ENCODE results near the gene KRTAP23-1. TPM values are rescaled to one million over a fixed set of nuclear protein-coding genes. Genes with fewer than 3 reads are reported as not detected.

Gene KRTAP23-1
- polyA plus RNA-seq, 1 donor from 2014 or later, result not detected

DNA sequence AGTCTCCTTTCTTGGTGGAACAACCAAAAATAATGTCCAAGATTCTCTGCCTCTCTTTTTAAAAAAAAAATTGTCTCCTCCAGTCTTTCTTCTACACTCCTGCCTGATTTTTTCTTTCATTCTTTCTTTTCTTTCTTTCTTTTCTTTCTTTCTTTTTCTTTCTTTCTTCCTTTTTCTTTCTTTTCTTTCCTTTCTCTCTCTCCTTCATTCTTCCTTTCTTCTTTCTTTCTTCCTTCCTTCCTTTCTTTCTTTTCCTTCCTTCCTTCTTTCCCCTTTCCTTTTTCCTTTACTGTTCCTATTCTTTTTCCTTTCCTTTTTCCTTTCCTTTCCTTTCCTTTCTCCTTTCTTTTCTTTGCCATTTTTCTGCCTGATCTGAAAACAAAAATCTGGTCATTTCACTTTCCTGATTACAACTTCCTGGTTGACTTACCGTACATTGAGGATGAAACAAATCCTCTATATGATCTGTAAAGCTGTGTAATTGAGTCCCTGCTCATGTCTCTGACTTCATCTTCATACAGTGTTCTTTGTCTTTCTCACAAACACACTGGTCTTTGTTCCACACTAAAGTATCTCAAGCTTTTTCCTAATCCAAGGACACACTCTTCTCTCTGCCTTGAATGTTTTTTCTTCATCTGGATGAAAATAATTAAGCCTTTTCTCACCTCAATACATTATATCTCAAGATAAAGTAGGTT is 6.1 kb upstream of the KRTAP23-1 start:
- Histone ChIP-seq H3K4me3 (ENCODE audit: low read length) (no peak overlapping the region), H2AFZ (ENCODE audit: low read depth, low read length) (no peak overlapping the region)

DNA sequence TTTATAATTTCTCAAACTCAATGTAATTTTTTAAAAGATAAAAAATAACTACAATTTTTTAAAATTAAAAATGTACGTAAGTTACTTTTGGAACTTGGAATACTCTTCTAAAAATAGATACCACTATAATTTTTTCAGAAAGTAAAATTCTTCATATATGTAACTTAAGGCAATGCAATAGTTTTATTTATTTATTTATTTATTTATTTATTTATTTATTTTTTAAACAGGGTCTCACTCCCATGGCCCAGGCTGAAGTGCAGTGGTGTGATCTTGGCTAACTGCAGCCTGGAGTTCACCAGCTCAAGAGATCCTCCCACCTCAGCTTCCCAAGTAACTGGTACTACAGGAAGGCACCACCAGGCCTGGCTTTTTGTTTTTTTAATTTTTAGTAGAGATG is 3.1 kb upstream of the KRTAP23-1 start:
- H3K9me2 ChIP-seq (ENCODE audit: insufficient read depth, low read length), result no peaks in the 10 kb centered on the region
- H3K27me3 ChIP-seq (ENCODE audit: insufficient read depth, low read depth, low read length), result no peaks in the 10 kb centered on the region
- H3K9ac ChIP-seq (ENCODE audit: low read length), result no peak overlapping the region
- no peaks in the 10 kb centered on the region for H3K79me2 ChIP-seq (replicated peaks; ENCODE audit: insufficient read depth, low read length)
- H3K4me3 ChIP-seq (ENCODE audit: low read length), result no peak overlapping the region
- no peak for TF ChIP-seq TAF1 (IDR thresholded peaks at IDR 0.05; ENCODE audit: low read depth)
- TF ChIP-seq, protein P1, sequence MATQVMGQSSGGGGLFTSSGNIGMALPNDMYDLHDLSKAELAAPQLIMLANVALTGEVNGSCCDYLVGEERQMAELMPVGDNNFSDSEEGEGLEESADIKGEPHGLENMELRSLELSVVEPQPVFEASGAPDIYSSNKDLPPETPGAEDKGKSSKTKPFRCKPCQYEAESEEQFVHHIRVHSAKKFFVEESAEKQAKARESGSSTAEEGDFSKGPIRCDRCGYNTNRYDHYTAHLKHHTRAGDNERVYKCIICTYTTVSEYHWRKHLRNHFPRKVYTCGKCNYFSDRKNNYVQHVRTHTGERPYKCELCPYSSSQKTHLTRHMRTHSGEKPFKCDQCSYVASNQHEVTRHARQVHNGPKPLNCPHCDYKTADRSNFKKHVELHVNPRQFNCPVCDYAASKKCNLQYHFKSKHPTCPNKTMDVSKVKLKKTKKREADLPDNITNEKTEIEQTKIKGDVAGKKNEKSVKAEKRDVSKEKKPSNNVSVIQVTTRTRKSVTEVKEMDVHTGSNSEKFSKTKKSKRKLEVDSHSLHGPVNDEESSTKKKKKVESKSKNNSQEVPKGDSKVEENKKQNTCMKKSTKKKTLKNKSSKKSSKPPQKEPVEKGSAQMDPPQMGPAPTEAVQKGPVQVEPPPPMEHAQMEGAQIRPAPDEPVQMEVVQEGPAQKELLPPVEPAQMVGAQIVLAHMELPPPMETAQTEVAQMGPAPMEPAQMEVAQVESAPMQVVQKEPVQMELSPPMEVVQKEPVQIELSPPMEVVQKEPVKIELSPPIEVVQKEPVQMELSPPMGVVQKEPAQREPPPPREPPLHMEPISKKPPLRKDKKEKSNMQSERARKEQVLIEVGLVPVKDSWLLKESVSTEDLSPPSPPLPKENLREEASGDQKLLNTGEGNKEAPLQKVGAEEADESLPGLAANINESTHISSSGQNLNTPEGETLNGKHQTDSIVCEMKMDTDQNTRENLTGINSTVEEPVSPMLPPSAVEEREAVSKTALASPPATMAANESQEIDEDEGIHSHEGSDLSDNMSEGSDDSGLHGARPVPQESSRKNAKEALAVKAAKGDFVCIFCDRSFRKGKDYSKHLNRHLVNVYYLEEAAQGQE (IDR thresholded peaks at IDR 0.05; ENCODE audit: borderline replicate concordance), result no peak
- TF ChIP-seq EZH2 (IDR thresholded peaks at IDR 0.05; ENCODE audit: borderline replicate concordance, insufficient read depth, low read length, poor library complexity, severe bottlenecking), result no peak
- no peak for TF ChIP-seq RAD21 (conservative IDR thresholded peaks at IDR 0.05)
- TF ChIP-seq POLR2AphosphoS5 (IDR thresholded peaks at IDR 0.05), result no peak
- no peak for TF ChIP-seq SMC3 (conservative IDR thresholded peaks at IDR 0.05; ENCODE audit: poor library complexity)
- TF ChIP-seq EP300 (conservative IDR thresholded peaks at IDR 0.05; ENCODE audit: poor library complexity, severe bottlenecking), result no peak
- TF ChIP-seq, protein P2, sequence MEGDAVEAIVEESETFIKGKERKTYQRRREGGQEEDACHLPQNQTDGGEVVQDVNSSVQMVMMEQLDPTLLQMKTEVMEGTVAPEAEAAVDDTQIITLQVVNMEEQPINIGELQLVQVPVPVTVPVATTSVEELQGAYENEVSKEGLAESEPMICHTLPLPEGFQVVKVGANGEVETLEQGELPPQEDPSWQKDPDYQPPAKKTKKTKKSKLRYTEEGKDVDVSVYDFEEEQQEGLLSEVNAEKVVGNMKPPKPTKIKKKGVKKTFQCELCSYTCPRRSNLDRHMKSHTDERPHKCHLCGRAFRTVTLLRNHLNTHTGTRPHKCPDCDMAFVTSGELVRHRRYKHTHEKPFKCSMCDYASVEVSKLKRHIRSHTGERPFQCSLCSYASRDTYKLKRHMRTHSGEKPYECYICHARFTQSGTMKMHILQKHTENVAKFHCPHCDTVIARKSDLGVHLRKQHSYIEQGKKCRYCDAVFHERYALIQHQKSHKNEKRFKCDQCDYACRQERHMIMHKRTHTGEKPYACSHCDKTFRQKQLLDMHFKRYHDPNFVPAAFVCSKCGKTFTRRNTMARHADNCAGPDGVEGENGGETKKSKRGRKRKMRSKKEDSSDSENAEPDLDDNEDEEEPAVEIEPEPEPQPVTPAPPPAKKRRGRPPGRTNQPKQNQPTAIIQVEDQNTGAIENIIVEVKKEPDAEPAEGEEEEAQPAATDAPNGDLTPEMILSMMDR (IDR thresholded peaks at IDR 0.05; ENCODE audit: poor library complexity, severe bottlenecking), result no peak
- no peak for TF ChIP-seq MXI1 (conservative IDR thresholded peaks at IDR 0.05; ENCODE audit: poor library complexity, severe bottlenecking)
- H2AFZ ChIP-seq (ENCODE audit: low read depth, low read length), result no peak overlapping the region
- no peaks in the 10 kb centered on the region for H3K36me3 ChIP-seq (ENCODE audit: insufficient read depth, low read length)
- H3K4me2 ChIP-seq (ENCODE audit: low read length), result no peak overlapping the region
- no peak overlapping the region for H3K27ac ChIP-seq (ENCODE audit: low read length)
- H3F3A ChIP-seq (ENCODE audit: insufficient read depth, low read length, poor library complexity, severe bottlenecking), result no peaks in the 10 kb centered on the region
- H4K20me1 ChIP-seq (ENCODE audit: insufficient read depth), result no peaks in the 10 kb centered on the region
- no peaks in the 10 kb centered on the region for H3K9me3 ChIP-seq (ENCODE audit: low read length)

More for the DNA sequence above, 6.1 kb upstream of the KRTAP23-1 start:
- Histone ChIP-seq H3K9ac (ENCODE audit: low read length) (no peak overlapping the region), H3K4me2 (ENCODE audit: low read length) (no peak overlapping the region), H3K27me3 (ENCODE audit: insufficient read depth, low read depth, low read length) (no peaks in the 10 kb centered on the region), H3K27ac (ENCODE audit: low read length) (no peak overlapping the region), H3F3A (ENCODE audit: insufficient read depth, low read length, poor library complexity, severe bottlenecking) (no peaks in the 10 kb centered on the region), H4K20me1 (ENCODE audit: insufficient read depth) (no peaks in the 10 kb centered on the region), H3K9me2 (ENCODE audit: insufficient read depth, low read length) (no peaks in the 10 kb centered on the region), H3K9me3 (ENCODE audit: low read length) (no peaks in the 10 kb centered on the region), H3K79me2 (replicated peaks; ENCODE audit: insufficient read depth, low read length) (no peaks in the 10 kb centered on the region), H3K36me3 (ENCODE audit: insufficient read depth, low read length) (no peaks in the 10 kb centered on the region)
- TF ChIP-seq EZH2 (IDR thresholded peaks at IDR 0.05; ENCODE audit: borderline replicate concordance, insufficient read depth, low read length, poor library complexity, severe bottlenecking) (no peak), SMC3 (conservative IDR thresholded peaks at IDR 0.05; ENCODE audit: poor library complexity) (no peak), TAF1 (IDR thresholded peaks at IDR 0.05; ENCODE audit: low read depth) (no peak), RAD21 (conservative IDR thresholded peaks at IDR 0.05) (no peak), POLR2AphosphoS5 (IDR thresholded peaks at IDR 0.05) (no peak), EP300 (conservative IDR thresholded peaks at IDR 0.05; ENCODE audit: poor library complexity, severe bottlenecking) (no peak), MXI1 (conservative IDR thresholded peaks at IDR 0.05; ENCODE audit: poor library complexity, severe bottlenecking) (no peak)
- TF ChIP-seq, protein P1 (IDR thresholded peaks at IDR 0.05; ENCODE audit: borderline replicate concordance), result no peak
- TF ChIP-seq, protein P2 (IDR thresholded peaks at IDR 0.05; ENCODE audit: poor library complexity, severe bottlenecking), result no peak
